H1 (cell line): ENCODE results near the gene ARHGAP23. TPM values are rescaled to one million over a fixed set of nuclear protein-coding genes. Genes with fewer than 3 reads are reported as not detected.
"Not testable (repeated sequence)": the region's sequence is repeated elsewhere in the genome, so short reads cannot be mapped to it uniquely, and the experiment has no call there.

Experiments
- CTCF ChIA-PET: fragments of 300-600 bp; sonication (Branson Sonifier 250); formaldehyde crosslinking; loops from one replicate; lab custom pipeline; 2021; ENCODE audit not compliant: partially characterized antibody; lab: Charles Lee
- POLR2A ChIA-PET: fragments of 300-600 bp; sonication (Branson Sonifier 250); formaldehyde crosslinking; loops from one replicate; lab custom pipeline; 2021; ENCODE audit warnings: inconsistent platforms; ENCODE audit not compliant: partially characterized antibody; lab: Charles Lee
- DNase-seq, 2 experiments: peaks; one replicate each; pipeline versions ENCODE4 v3.0.0 to v3.0.0-alpha.2; 2010 to 2022; ENCODE audit warnings: low spot score in 2 of 2, low read depth in 1 of 2, mixed read lengths in 1 of 2
- FAIRE-seq: peaks from 2 replicates; lab custom pipeline; 2011; peaks lifted over from hg19 to GRCh38; lab: Jason Lieb, UNC
- H2AFZ ChIP-seq: 2 replicates; pipeline ENCODE4 v1.8.1; 2012; ENCODE audit warnings: low read length, inconsistent platforms
- H2AK5ac ChIP-seq: 2 replicates; pipeline ENCODE4 v1.6.1; 2013; ENCODE audit warnings: low read depth, low read length
- H2BK120ac ChIP-seq: replicated peaks from 2 replicates; pipeline ENCODE3; 2013; ENCODE audit warnings: low read depth, low read length, inconsistent platforms
- H2BK12ac ChIP-seq: 2 replicates; pipeline ENCODE4 v1.6.1; 2013; ENCODE audit warnings: low read depth, low read length
- H2BK15ac ChIP-seq: 2 replicates; pipeline ENCODE4 v1.6.1; 2013; ENCODE audit warnings: low read length
- H2BK20ac ChIP-seq: 2 replicates; pipeline ENCODE4 v1.6.1; 2013; ENCODE audit warnings: low read length
- H2BK5ac ChIP-seq: 2 replicates; pipeline ENCODE4 v1.6.1; 2013; ENCODE audit warnings: low read depth, low read length
- H3K14ac ChIP-seq: 2 replicates; pipeline ENCODE4 v1.6.1; 2013; ENCODE audit warnings: inconsistent platforms; ENCODE audit not compliant: insufficient read length
- H3K18ac ChIP-seq: 2 replicates; pipeline ENCODE4 v1.6.1; 2013; ENCODE audit warnings: low read length; ENCODE audit errors: extremely low read depth
- H3K23ac ChIP-seq: 2 replicates; pipeline ENCODE4 v1.6.1; 2013; ENCODE audit warnings: inconsistent platforms; ENCODE audit not compliant: insufficient read length
- H3K23me2 ChIP-seq: 2 replicates; pipeline ENCODE4 v1.6.1; 2013; ENCODE audit warnings: low read depth, low read length
- H3K27ac ChIP-seq: 2 replicates; pipeline ENCODE4 v1.6.1; 2011; ENCODE audit warnings: low read depth, low read length, inconsistent platforms
- H3K27me3 ChIP-seq, 4 experiments: replicated peaks in 1 of 4; 1 replicate in 1 of 4; 2 replicates in 3 of 4; pipeline versions ENCODE4 v1.6.1 to v1.8.1; 2011 to 2013; ENCODE audit warnings: low read length in 3 of 4, mild to moderate bottlenecking in 3 of 4, inconsistent platforms in 2 of 4, mixed read lengths in 2 of 4, moderate library complexity in 1 of 4; ENCODE audit not compliant: control insufficient read depth in 3 of 4, insufficient read depth in 3 of 4; ENCODE audit errors: extremely low read depth in 1 of 4
- H3K36me3 ChIP-seq, 4 experiments: 2 replicates each; pipeline versions ENCODE4 v1.6.1 to v1.8.1; 2011 to 2013; ENCODE audit warnings: mild to moderate bottlenecking in 4 of 4, low read length in 3 of 4, moderate library complexity in 2 of 4, control low read depth in 1 of 4, inconsistent platforms in 1 of 4; ENCODE audit not compliant: insufficient read depth in 4 of 4, control insufficient read depth in 2 of 4
- H3K4ac ChIP-seq: replicated peaks from 2 replicates; pipeline ENCODE3; 2013; ENCODE audit warnings: low read length, low read depth, mixed read lengths, inconsistent platforms; ENCODE audit not compliant: insufficient read length
- H3K4me1 ChIP-seq, 4 experiments: replicated peaks in 1 of 4; 1 replicate in 1 of 4; 2 replicates in 3 of 4; pipeline versions ENCODE4 v1.6.1 to v1.8.1; 2011 to 2013; ENCODE audit warnings: low read length in 3 of 4, inconsistent platforms in 2 of 4, mixed read lengths in 1 of 4; ENCODE audit not compliant: insufficient read depth in 4 of 4, control insufficient read depth in 3 of 4
- H3K4me2 ChIP-seq, 2 experiments: 2 replicates each; pipeline versions ENCODE4 v1.6.1 to v1.8.1; 2011 to 2013; ENCODE audit warnings: low read depth in 2 of 2, low read length in 2 of 2, control low read depth in 1 of 2, inconsistent platforms in 1 of 2, mild to moderate bottlenecking in 1 of 2; ENCODE audit not compliant: insufficient read depth in 1 of 2
- H3K4me3 ChIP-seq, 4 experiments: fragments of 200-600, 300-600 bp in 1 of 4; sonication (generic), shearing (Covaris generic), sonication (Bioruptor Twin) in 1 of 4; 2 replicates each; pipeline versions ENCODE4 v1.5.1 to v1.8.1; 2011 to 2016; ENCODE audit warnings: low read length in 4 of 4, low read depth in 3 of 4, control low read depth in 2 of 4, inconsistent platforms in 2 of 4, mild to moderate bottlenecking in 2 of 4, mixed read lengths in 1 of 4, moderate library complexity in 1 of 4; ENCODE audit not compliant: insufficient read depth in 2 of 4; ENCODE audit errors: extremely low read depth in 1 of 4
- H3K56ac ChIP-seq: replicated peaks from 2 replicates; pipeline ENCODE3; 2013; ENCODE audit warnings: low read depth, mild to moderate bottlenecking, mixed read lengths, low read length, inconsistent platforms; ENCODE audit not compliant: insufficient read length
- H3K79me1 ChIP-seq: 2 replicates; pipeline ENCODE4 v1.6.1; 2013; ENCODE audit warnings: low read depth, low read length, control low read depth
- H3K79me2 ChIP-seq, 2 experiments: 2 replicates each; pipeline versions ENCODE4 v1.6.1 to v1.8.1; 2012 to 2013; ENCODE audit warnings: low read length in 2 of 2, mild to moderate bottlenecking in 2 of 2, inconsistent platforms in 1 of 2; ENCODE audit not compliant: insufficient read depth in 2 of 2, control insufficient read depth in 1 of 2
- H3K9ac ChIP-seq, 4 experiments: replicated peaks in 1 of 4; 1 replicate in 1 of 4; 2 replicates in 3 of 4; pipeline versions ENCODE4 v1.6.1 to v1.8.1; 2011 to 2013; ENCODE audit warnings: low read depth in 3 of 4, low read length in 3 of 4, control low read depth in 2 of 4, mild to moderate bottlenecking in 2 of 4, moderate library complexity in 2 of 4, inconsistent platforms in 1 of 4; ENCODE audit errors: extremely low read depth in 1 of 4
- H3K9me3 ChIP-seq, 2 experiments: 2 replicates each; pipeline versions ENCODE4 v1.6.1 to v1.8.1; 2012 to 2013; ENCODE audit warnings: mild to moderate bottlenecking in 2 of 2, moderate library complexity in 2 of 2, control low read depth in 1 of 2, inconsistent platforms in 1 of 2, low read depth in 1 of 2, low read length in 1 of 2, mixed read lengths in 1 of 2; ENCODE audit not compliant: insufficient read depth in 2 of 2
- H4K20me1 ChIP-seq, 2 experiments: replicated peaks in 1 of 2; 2 replicates each; pipeline versions ENCODE3 to v1.8.1; 2011 to 2013; ENCODE audit warnings: inconsistent platforms in 2 of 2, low read length in 2 of 2, mild to moderate bottlenecking in 1 of 2; ENCODE audit not compliant: insufficient read depth in 2 of 2, control insufficient read depth in 1 of 2
- H4K5ac ChIP-seq: 2 replicates; pipeline ENCODE4 v1.6.1; 2013; ENCODE audit warnings: low read length, low read depth, mixed read lengths, inconsistent platforms; ENCODE audit not compliant: insufficient read length
- H4K8ac ChIP-seq: 2 replicates; pipeline ENCODE4 v1.8.0; 2013; ENCODE audit warnings: mild to moderate bottlenecking, moderate library complexity, low read length, inconsistent platforms; ENCODE audit not compliant: insufficient read depth; ENCODE audit errors: extremely low read depth
- H4K91ac ChIP-seq: replicated peaks from 2 replicates; pipeline ENCODE3; 2013; ENCODE audit warnings: low read length, mixed read lengths, inconsistent platforms; ENCODE audit not compliant: insufficient read length
- WGBS, 2 experiments: shearing (Covaris generic) in 1 of 2; methylation state at CpG; one replicate each; pipeline versions ENCODE4 v1.1.6 to v1.1.7; 2013 to 2015; ENCODE audit warnings: low lambda C conversion rate in 2 of 2, mixed read lengths in 2 of 2, inconsistent platforms in 1 of 2, low coverage in 1 of 2, missing lambda C conversion rate in 1 of 2; ENCODE audit not compliant: insufficient replicate concordance in 2 of 2, insufficient coverage in 1 of 2, insufficient read length in 1 of 2; ENCODE audit errors: extremely low coverage in 1 of 2, missing lambda C conversion rate in 1 of 2; 5-methylcytosine and 5-hydroxymethylcytosine counted together
- polyA plus RNA-seq, 7 experiments: library from polyadenylated mRNA; depleted of rRNA in 3 of 7; stranded (reverse) in 5 of 7; unstranded in 2 of 7; fragments of >200 nt in 5 of 7; fragments of 200-250 nt in 2 of 7; gene quantifications; 1 replicate in 5 of 7; 2 replicates in 1 of 7; 4 replicates in 1 of 7; pipeline versions ENCODE4 v1.2.1 to v1.2.3, GENCODE V29; 2011 to 2013; ENCODE audit warnings: missing spikeins in 2 of 7, mixed read lengths in 2 of 7
- total RNA-seq: library from RNA; stranded (reverse); fragmentation: NEBNext Ultra II Directional; extraction: Animal tissue kit (Norgen Biotek cat#: 25700); gene quantifications from 2 replicates; pipeline ENCODE4 v1.2.1, GENCODE V29; 2021

ARHGAP23 gene
- total and polyA plus RNA-seq, 2 of the 8 experiments (the other 6 are each of a cell fraction or from before 2014, with no cell fraction given): 16.3 to 107 TPM

DNA sequence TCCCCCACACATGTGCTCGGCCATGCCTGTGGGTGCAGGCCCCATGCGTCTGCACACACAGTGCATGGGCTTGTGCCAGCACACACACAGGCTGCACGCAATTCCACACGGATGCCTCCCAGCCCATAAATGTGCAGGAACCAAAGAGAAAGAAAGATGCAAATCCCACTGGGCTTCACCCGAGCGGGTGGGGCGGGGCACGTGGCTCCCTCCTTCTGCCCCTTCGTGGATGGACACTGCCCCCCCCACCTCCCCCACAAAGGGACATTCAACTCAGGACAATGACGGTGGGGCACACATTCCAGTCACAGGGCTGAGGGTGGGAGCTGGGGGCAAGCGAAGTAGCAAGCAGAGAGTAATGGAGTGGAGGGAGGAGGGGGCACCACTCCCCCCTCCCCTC lies 102.6 kb downstream of the ARHGAP23 start:
- not testable (repeated sequence) for DNase-seq, H3K4me3 ChIP-seq, H3K9me3 ChIP-seq, H3K79me2 ChIP-seq, H3K14ac ChIP-seq, H3K4ac ChIP-seq, H3K27ac ChIP-seq, H3K4me2 ChIP-seq, H4K91ac ChIP-seq, H2BK5ac ChIP-seq, H3K9ac ChIP-seq, FAIRE-seq, H3K18ac ChIP-seq, H2AFZ ChIP-seq, H4K20me1 ChIP-seq, H4K8ac ChIP-seq, H3K27me3 ChIP-seq, H3K36me3 ChIP-seq, H3K23me2 ChIP-seq, H2AK5ac ChIP-seq, H3K56ac ChIP-seq, H3K23ac ChIP-seq, H2BK120ac ChIP-seq, H3K79me1 ChIP-seq, H4K5ac ChIP-seq, H2BK20ac ChIP-seq
- POLR2A ChIA-PET: interaction anchor here (0.6 to 1.0 kb wide), 2 partner anchors 9 to 33 kb away, joined by 3 read pairs; no protein-coding TSS in a partner anchor
- Histone ChIP-seq H2BK12ac (0 out of 2 replicates have a peak overlapping the region, but pooled peaks have one; percentile 88), H3K4me1 (peaks cover 0 to 19% (median 5%) of the 10 kb centered on the region in 4 experiments; a peak in 5 of 7 replicates), H2BK15ac (peak overlapping the region; percentile 2; the same call in 1 of the 2 replicates)
- CTCF ChIA-PET: interaction anchor here (0.6 to 1.2 kb wide), 3 partner anchors 27 to 119 kb away, joined by 3 to 4 read pairs (median 3); no protein-coding TSS in a partner anchor
- 79% methylated on average over 6 of the region's 11 CpGs; no CpG with 5 or more reads in 1 of the 2 experiments for WGBS, 2 experiments

DNA sequence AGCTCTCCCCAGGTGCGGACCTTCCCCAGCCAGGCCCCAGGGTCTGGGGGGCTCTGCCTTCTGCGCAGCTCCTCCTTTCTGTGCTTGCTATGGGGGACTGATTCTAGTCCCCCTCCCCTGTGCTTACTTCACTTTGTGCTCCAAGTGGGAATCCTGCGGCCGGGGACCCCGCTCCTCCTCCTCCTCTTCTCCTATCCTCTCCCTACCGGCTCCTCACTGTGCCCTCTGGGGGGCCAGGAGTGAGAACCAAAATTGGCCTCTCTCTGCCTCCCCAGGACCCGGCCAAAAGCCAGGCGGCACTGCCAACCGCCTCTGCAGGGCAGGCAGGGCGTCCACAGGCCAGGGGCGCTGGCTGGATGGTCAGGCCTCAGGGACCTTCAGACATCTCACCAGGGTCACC lies 103.5 kb downstream of the ARHGAP23 start:
- H3K9me3 ChIP-seq, H4K5ac ChIP-seq, H3K36me3 ChIP-seq, H2BK20ac ChIP-seq, H2AK5ac ChIP-seq, H2BK15ac ChIP-seq, H4K20me1 ChIP-seq, H3K56ac ChIP-seq, H2BK5ac ChIP-seq, DNase-seq, H3K27me3 ChIP-seq, H2BK120ac ChIP-seq, H3K23ac ChIP-seq, H2AFZ ChIP-seq, H3K4me2 ChIP-seq, H3K23me2 ChIP-seq, H3K4ac ChIP-seq, H4K91ac ChIP-seq, H3K14ac ChIP-seq, H2BK12ac ChIP-seq, H3K18ac ChIP-seq, FAIRE-seq, H4K8ac ChIP-seq, H3K79me1 ChIP-seq, H3K9ac ChIP-seq, H3K79me2 ChIP-seq, H3K27ac ChIP-seq: not testable (repeated sequence)
- 72% methylated on average over 7 of the region's 11 CpGs; no CpG with 5 or more reads in 1 of the 2 experiments for WGBS, 2 experiments
- peaks cover 0 to 19% (median 5%) of the 10 kb centered on the region in 4 experiments; a peak in 5 of 7 replicates for H3K4me1 ChIP-seq
- 0 out of 8 replicates have a peak overlapping the region, but pooled peaks of 1 of the 4 experiments have one; percentile 21 for H3K4me3 ChIP-seq
- CTCF ChIA-PET: interaction anchor here (0.9 kb wide), 1 partner anchor 118 kb away, joined by 4 read pairs; no protein-coding TSS in a partner anchor
- POLR2A ChIA-PET: interaction anchor here (1.0 kb wide), 1 partner anchor 8 kb away, joined by 3 read pairs; no protein-coding TSS in a partner anchor
